Calu3 (cell line): Measurements from ENCODE around the gene TEC. TPM values are rescaled to one million over a fixed set of nuclear protein-coding genes. Genes with fewer than 3 reads are reported as not detected.

Source experiments
- BruUV-seq: library from RNA; stranded (reverse); fragments of 400-500 nt; replicated peaks from 2 replicates; lab custom pipeline; 2021; lab: Mats Ljungman, UMichigan
- CTCF ChIA-PET: fragments of 300-600 bp; sonication (Branson Sonifier 250); formaldehyde crosslinking; loops from one replicate; lab custom pipeline; 2022; ENCODE audit warnings: antibody characterized with exemption; lab: Charles Lee
- DNase-seq: peaks from one replicate; pipeline ENCODE4 v3.0.0; 2022
- H3K27ac Mint-ChIP-seq: one replicate; pipeline ENCODE4 v1.8.0; 2022; ENCODE audit warnings: mixed read lengths; ENCODE audit not compliant: unreplicated experiment
- H3K27me3 Mint-ChIP-seq: one replicate; pipeline ENCODE4 v1.8.0; 2022; ENCODE audit warnings: mixed read lengths; ENCODE audit not compliant: unreplicated experiment
- H3K36me3 Mint-ChIP-seq: one replicate; pipeline ENCODE4 v1.8.0; 2022; ENCODE audit warnings: mild to moderate bottlenecking, moderate library complexity, mixed read lengths; ENCODE audit not compliant: insufficient read depth, unreplicated experiment
- H3K4me1 Mint-ChIP-seq: one replicate; pipeline ENCODE4 v1.8.0; 2022; ENCODE audit warnings: mild to moderate bottlenecking, low read depth, mixed read lengths; ENCODE audit not compliant: unreplicated experiment
- H3K4me3 Mint-ChIP-seq: one replicate; pipeline ENCODE4 v1.8.0; 2022; ENCODE audit warnings: mild to moderate bottlenecking, low read depth, moderate library complexity, mixed read lengths; ENCODE audit not compliant: unreplicated experiment
- H3K9me3 Mint-ChIP-seq: one replicate; pipeline ENCODE4 v1.8.0; 2022; ENCODE audit warnings: low read depth, mixed read lengths; ENCODE audit not compliant: unreplicated experiment
- CTCF ChIP-seq: fragments of 200-600 bp; IDR thresholded peaks from one replicate; pipeline ENCODE4 v1.8.0; 2022; ENCODE audit warnings: antibody characterized with exemption; ENCODE audit not compliant: unreplicated experiment
- intact Hi-C: fragments of 100-400 bp; cut with micrococcal nuclease; formaldehyde crosslinking; loops from one replicate; pipeline ENCODE4 v1.10.0; 2022; ENCODE audit not compliant: unreplicated experiment
- total RNA-seq: library from RNA; stranded (reverse); gene quantifications from 2 replicates; pipeline ENCODE4 v1.2.3, GENCODE V29; 2022

The TEC gene
- total RNA-seq, 1 experiment from 2014 or later: 3.2 TPM

GRCh38 chr4:48248559-48248953, 21.1 kb downstream of the TEC start:
- CTCF ChIA-PET: interaction anchor here (0.6 kb wide), 1 partner anchor 10 kb away, joined by 3 read pairs; no protein-coding TSS in a partner anchor
- intact Hi-C loops: no loop called here
- no peak overlapping the region for H3K27ac Mint-ChIP-seq
- H3K9me3 Mint-ChIP-seq: no peaks in the 10 kb centered on the region
- no peak for TF ChIP-seq CTCF
- BruUV-seq: no TSS peak
- no peak overlapping the region for H3K4me3 Mint-ChIP-seq
- no peak for DNase-seq
- H3K36me3 Mint-ChIP-seq: no peaks in the 10 kb centered on the region
- no peaks in the 10 kb centered on the region for H3K27me3 Mint-ChIP-seq
- peaks cover 17% of the 10 kb centered on the region for H3K4me1 Mint-ChIP-seq

GRCh38 chr4:48247878-48248558, 21.6 kb downstream of the TEC start:
- CTCF ChIA-PET: interaction anchor here (0.6 kb wide), 1 partner anchor 10 kb away, joined by 3 read pairs; no protein-coding TSS in a partner anchor
- Mint-ChIP-seq H3K27me3 (no peaks in the 10 kb centered on the region), H3K9me3 (no peaks in the 10 kb centered on the region), H3K4me1 (peaks cover 12% of the 10 kb centered on the region), H3K36me3 (no peaks in the 10 kb centered on the region), H3K27ac (no peak overlapping the region), H3K4me3 (no peak overlapping the region)
- BruUV-seq: no TSS peak
- TF ChIP-seq CTCF: no peak
- intact Hi-C loops: no loop called here
- no peak for DNase-seq

DNA sequence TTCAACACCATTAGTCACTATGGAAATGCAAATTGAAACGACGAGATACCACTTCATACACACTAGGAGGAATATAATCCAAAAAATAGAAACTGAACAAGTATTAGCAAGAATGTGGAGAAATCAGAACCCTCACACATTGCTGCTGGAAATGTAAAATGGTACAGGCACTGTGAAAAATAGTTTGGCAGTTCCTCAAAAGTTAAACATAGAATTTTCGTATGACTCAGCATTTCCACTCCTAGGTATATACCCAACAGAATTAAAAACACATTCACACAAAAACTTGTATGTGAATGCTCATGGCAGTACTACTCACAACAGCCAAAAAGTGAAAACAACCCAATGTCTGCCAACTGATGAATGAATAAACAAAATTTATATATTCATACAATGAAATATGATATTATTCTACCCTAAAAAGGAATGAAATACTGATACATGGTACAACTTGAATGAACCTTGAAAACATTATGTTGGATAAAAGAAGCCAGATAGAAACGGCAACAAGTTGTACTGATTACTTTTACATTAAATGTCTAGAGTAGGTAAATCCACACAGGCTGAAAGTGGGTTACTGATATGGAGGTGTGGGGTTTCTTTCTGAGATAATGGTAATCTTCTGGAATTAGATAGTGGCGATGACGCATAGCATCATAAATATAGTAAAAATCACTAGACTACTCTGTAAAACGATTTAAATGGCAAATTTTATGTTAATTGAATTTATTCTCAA, 22.3 kb downstream of the TEC start:
- Mint-ChIP-seq H3K36me3 (no peaks in the 10 kb centered on the region), H3K9me3 (no peaks in the 10 kb centered on the region), H3K4me1 (peaks cover 10% of the 10 kb centered on the region), H3K4me3 (no peak overlapping the region), H3K27ac (no peak overlapping the region), H3K27me3 (no peaks in the 10 kb centered on the region)
- BruUV-seq: no TSS peak
- intact Hi-C loops: no loop called here
- TF ChIP-seq CTCF: no peak
- CTCF ChIA-PET: no interaction called here
- no peak for DNase-seq

GRCh38 chr4:48244665-48245064, 25.0 kb downstream of the TEC start:
- Mint-ChIP-seq H3K27me3 (no peaks in the 10 kb centered on the region), H3K27ac (no peak overlapping the region), H3K36me3 (no peaks in the 10 kb centered on the region), H3K9me3 (no peaks in the 10 kb centered on the region), H3K4me3 (no peak overlapping the region), H3K4me1 (no peaks in the 10 kb centered on the region)
- CTCF ChIA-PET: no interaction called here
- BruUV-seq: no TSS peak
- DNase-seq: no peak
- intact Hi-C loops: no loop called here
- no peak for TF ChIP-seq CTCF
